ENCODE data around the gene THRB. TPM values are rescaled to one million over a fixed set of nuclear protein-coding genes. Genes with fewer than 3 reads are reported as not detected.

The THRB gene
- total and polyA plus RNA-seq, 2 donors (not counting 3 experiments of a cell fraction or from before 2014, with no cell fraction given): 0.06 TPM; not detected in 1

- no peak for DNase-seq (ENCODE audit: low read depth, low spot score)
- no peak overlapping the region for H2AFZ ChIP-seq (ENCODE audit: low read depth, low read length)
- dilution Hi-C loops (cut with MboI; ENCODE audit: extremely low pct_ligation_motif_present, low sequenced_read_pairs) (no loop called here), intact Hi-C loops (cut with micrococcal nuclease) (no loop called here)
- H3K27me3 ChIP-seq (ENCODE audit: control insufficient read depth in 2 of 2, insufficient read depth in 2 of 2, low read length in 2 of 2): no peaks in the 10 kb centered on the region
- no peak for FAIRE-seq
- H4K20me1 ChIP-seq (replicated peaks; ENCODE audit: control insufficient read depth, extremely low read depth, insufficient read depth, low read length): no peaks in the 10 kb centered on the region
- no TSS peak for BruUV-seq (replicated peaks)
- no peaks in the 10 kb centered on the region for H3K36me3 ChIP-seq (ENCODE audit: control insufficient read depth in 2 of 2, extremely low read depth in 1 of 2, insufficient read depth in 2 of 2, low read length in 2 of 2)
- ChIA-PET CTCF (interaction anchor here (1.3 to 4.6 kb wide), 8 partner anchors 21 to 421 kb away, joined by 3 to 33 read pairs (median 18); partner anchors contain the start of gene THRB), POLR2A (no interaction called here)
- H3K4me3 ChIP-seq (replicated peaks in 1 of 3; ENCODE audit: insufficient read depth in 1 of 3, low read depth in 1 of 3, low read length in 3 of 3): no peak overlapping the region
- H3K9me3 ChIP-seq (replicated peaks; ENCODE audit: control insufficient read depth, insufficient read depth, low read length): no peaks in the 10 kb centered on the region
- H3K27ac ChIP-seq (ENCODE audit: insufficient read depth, low read depth, low read length): no peak overlapping the region
- no peak overlapping the region for H3K4me2 ChIP-seq (ENCODE audit: insufficient read depth, low read length)
- no peaks in the 10 kb centered on the region for H3K79me2 ChIP-seq (ENCODE audit: control insufficient read depth, insufficient read depth, low read length)
- H3K9me1 ChIP-seq (replicated peaks; ENCODE audit: control insufficient read depth, extremely low read depth, insufficient read depth, low read length): no peaks in the 10 kb centered on the region
- no peaks in the 10 kb centered on the region for H3K4me1 ChIP-seq (ENCODE audit: control insufficient read depth, extremely low read depth, insufficient read depth, low read length)
- no peak overlapping the region for H3K9ac ChIP-seq (replicated peaks; ENCODE audit: extremely low read depth, insufficient read depth, low read length)
- TF ChIP-seq POLR2A (IDR thresholded peaks at IDR 0.05; ENCODE audit: low read depth, low read length) (no peak), MAX (IDR thresholded peaks at IDR 0.05; ENCODE audit: insufficient read depth, insufficient read length) (no peak), EZH2 (IDR thresholded peaks at IDR 0.05; ENCODE audit: borderline replicate concordance, low read depth, low read length, severe bottlenecking) (no peak)
Measured at GRCh38 chr3:24263069-24263668, 231.5 kb downstream of the THRB start.

DNA sequence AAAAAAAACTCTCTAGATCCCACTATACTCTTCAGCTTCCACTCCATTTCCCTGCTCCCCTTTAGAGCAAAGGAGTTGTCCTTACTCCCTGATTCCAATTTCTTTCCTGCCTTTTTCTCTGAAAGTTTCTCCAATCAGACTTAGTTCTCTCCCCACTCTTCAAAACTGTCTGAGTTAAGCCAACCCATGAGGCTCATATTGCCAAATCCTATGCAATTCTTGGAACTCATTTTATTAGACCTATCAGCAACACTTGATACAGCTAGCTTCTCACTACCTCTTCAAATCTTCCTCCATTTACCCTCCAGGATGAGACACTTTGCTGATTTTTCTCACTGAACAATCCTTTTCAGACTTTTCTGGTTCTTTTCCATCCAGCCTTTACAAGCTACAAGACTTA is 233.1 kb downstream of the THRB start:
- Histone ChIP-seq H3K27me3 (ENCODE audit: control insufficient read depth in 2 of 2, insufficient read depth in 2 of 2, low read length in 2 of 2) (no peaks in the 10 kb centered on the region), H3K4me3 (replicated peaks in 1 of 3; ENCODE audit: insufficient read depth in 1 of 3, low read depth in 1 of 3, low read length in 3 of 3) (no peak overlapping the region), H4K20me1 (replicated peaks; ENCODE audit: control insufficient read depth, extremely low read depth, insufficient read depth, low read length) (no peaks in the 10 kb centered on the region), H3K4me2 (ENCODE audit: insufficient read depth, low read length) (no peak overlapping the region), H3K36me3 (ENCODE audit: control insufficient read depth in 2 of 2, extremely low read depth in 1 of 2, insufficient read depth in 2 of 2, low read length in 2 of 2) (no peaks in the 10 kb centered on the region), H2AFZ (ENCODE audit: low read depth, low read length) (no peak overlapping the region), H3K27ac (ENCODE audit: insufficient read depth, low read depth, low read length) (no peak overlapping the region), H3K4me1 (ENCODE audit: control insufficient read depth, extremely low read depth, insufficient read depth, low read length) (no peaks in the 10 kb centered on the region), H3K9me3 (replicated peaks; ENCODE audit: control insufficient read depth, insufficient read depth, low read length) (no peaks in the 10 kb centered on the region), H3K79me2 (ENCODE audit: control insufficient read depth, insufficient read depth, low read length) (no peaks in the 10 kb centered on the region), H3K9me1 (replicated peaks; ENCODE audit: control insufficient read depth, extremely low read depth, insufficient read depth, low read length) (no peaks in the 10 kb centered on the region), H3K9ac (replicated peaks; ENCODE audit: extremely low read depth, insufficient read depth, low read length) (no peak overlapping the region)
- dilution Hi-C loops (cut with MboI; ENCODE audit: extremely low pct_ligation_motif_present, low sequenced_read_pairs): no loop called here
- FAIRE-seq (no peak), DNase-seq (ENCODE audit: low read depth, low spot score) (no peak)
- BruUV-seq (replicated peaks): no TSS peak
- ChIA-PET POLR2A (no interaction called here), CTCF (interaction anchor here (4.6 kb wide), 2 partner anchors 9 to 423 kb away, joined by 18 to 23 read pairs; no protein-coding TSS in a partner anchor)
- TF ChIP-seq EZH2 (IDR thresholded peaks at IDR 0.05; ENCODE audit: borderline replicate concordance, low read depth, low read length, severe bottlenecking): no peak
- no peak for TF ChIP-seq FOS (IDR thresholded peaks at IDR 0.05; ENCODE audit: borderline replicate concordance, insufficient read depth, low read length)
- TF ChIP-seq MYC (IDR thresholded peaks at IDR 0.05; ENCODE audit: low read depth, low read length): no peak
- TF ChIP-seq JUN (IDR thresholded peaks at IDR 0.05; ENCODE audit: borderline replicate concordance, insufficient read depth, insufficient read length, low read depth): no peak
- TF ChIP-seq POLR2A (IDR thresholded peaks at IDR 0.05; ENCODE audit: low read depth, low read length): no peak
- TF ChIP-seq GATA2 (IDR thresholded peaks at IDR 0.05; ENCODE audit: insufficient read depth, insufficient read length, low read depth, low read length): no peak
- TF ChIP-seq MAX (IDR thresholded peaks at IDR 0.05; ENCODE audit: insufficient read depth, insufficient read length): no peak
- no peak for TF ChIP-seq POLR2AphosphoS5 (IDR thresholded peaks at IDR 0.05; ENCODE audit: insufficient read depth, low read depth, low read length)
- TF ChIP-seq, protein P1, sequence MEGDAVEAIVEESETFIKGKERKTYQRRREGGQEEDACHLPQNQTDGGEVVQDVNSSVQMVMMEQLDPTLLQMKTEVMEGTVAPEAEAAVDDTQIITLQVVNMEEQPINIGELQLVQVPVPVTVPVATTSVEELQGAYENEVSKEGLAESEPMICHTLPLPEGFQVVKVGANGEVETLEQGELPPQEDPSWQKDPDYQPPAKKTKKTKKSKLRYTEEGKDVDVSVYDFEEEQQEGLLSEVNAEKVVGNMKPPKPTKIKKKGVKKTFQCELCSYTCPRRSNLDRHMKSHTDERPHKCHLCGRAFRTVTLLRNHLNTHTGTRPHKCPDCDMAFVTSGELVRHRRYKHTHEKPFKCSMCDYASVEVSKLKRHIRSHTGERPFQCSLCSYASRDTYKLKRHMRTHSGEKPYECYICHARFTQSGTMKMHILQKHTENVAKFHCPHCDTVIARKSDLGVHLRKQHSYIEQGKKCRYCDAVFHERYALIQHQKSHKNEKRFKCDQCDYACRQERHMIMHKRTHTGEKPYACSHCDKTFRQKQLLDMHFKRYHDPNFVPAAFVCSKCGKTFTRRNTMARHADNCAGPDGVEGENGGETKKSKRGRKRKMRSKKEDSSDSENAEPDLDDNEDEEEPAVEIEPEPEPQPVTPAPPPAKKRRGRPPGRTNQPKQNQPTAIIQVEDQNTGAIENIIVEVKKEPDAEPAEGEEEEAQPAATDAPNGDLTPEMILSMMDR (IDR thresholded peaks at IDR 0.05; ENCODE audit: extremely low read depth in 1 of 2, insufficient read depth in 1 of 2, low read depth in 1 of 2, low read length in 2 of 2): no peak
- intact Hi-C loops (cut with micrococcal nuclease): no loop called here

Measured in endothelial cell of umbilical vein (primary cell).